Stimulated activated CD4-positive, alpha-beta T cell treated with anti-CD3 and anti-CD28 coated beads, TNF-alpha, amount 100 ng/mL, for 1 hour (primary cell): ENCODE data around the gene FHIP1B.

Experiments used
- DNase-seq, 3 donors: peaks; one replicate each; pipeline ENCODE4 v3.0.0-alpha.2; 2020; ENCODE audit warnings: low read depth in 3 of 3, low spot score in 1 of 3

Gene FHIP1B

DNA sequence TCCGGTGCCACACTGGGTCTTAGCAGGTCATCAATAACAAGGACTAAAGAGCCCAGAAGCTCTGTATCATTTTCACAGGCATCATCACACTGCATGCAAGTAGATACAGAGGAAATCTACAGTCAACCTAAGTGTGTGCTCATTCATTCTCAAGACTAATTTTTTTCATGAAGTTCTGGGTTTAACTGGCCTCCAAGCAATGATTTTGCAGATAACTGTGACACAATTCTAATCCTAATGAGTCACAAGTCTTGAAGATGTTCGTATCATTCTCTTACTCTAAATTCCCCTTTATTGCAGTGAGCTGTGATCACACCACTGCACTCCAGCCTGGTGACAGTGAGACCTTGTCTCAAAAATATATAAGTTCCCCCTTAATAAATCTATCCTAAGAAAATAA lies 33.0 kb downstream of the FHIP1B start:
- DNase-seq, result no peak

DNA sequence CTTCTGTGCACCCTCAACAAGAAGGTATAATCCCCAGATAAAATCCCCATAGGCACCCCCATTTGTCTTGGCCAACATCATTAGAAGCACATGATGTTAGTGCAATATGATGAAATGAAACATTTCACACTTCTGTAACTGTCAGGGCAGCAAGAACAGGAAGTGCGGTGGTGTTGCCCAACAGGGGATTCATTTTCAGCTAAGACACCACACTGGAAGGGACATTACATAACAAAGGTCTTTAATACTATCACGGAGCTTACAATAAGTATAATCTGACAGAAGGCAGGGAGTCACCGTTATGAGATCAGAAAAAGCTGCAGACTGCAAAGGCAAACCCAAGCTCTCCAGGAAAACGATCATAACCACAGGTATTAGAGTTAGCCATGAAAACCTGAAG lies 33.5 kb downstream of the FHIP1B start:
- DNase-seq, result no peak

DNA sequence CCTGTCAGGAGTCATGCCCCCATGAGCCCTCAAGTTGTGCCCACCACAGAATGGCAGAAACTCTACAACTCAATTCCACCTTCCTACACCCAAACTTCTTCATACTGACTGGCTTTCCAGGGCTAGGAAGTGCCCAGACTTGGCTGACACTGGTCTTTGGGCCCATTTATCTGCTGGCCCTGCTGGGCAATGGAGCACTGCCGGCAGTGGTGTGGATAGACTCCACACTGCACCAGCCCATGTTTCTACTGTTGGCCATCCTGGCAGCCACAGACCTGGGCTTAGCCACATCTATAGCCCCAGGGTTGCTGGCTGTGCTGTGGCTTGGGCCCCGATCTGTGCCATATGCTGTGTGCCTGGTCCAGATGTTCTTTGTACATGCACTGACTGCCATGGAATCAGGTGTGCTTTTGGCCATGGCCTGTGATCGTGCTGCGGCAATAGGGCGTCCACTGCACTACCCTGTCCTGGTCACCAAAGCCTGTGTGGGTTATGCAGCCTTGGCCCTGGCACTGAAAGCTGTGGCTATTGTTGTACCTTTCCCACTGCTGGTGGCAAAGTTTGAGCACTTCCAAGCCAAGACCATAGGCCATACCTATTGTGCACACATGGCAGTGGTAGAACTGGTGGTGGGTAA lies 35.1 kb downstream of the FHIP1B start, which contains the start of gene OR52W1:
OR52W1 (plus strand) TSS at position 51 of the 637 bp plus-strand sequence; CDS start at position 51, 0 bp downstream.
- no peak for DNase-seq

DNA sequence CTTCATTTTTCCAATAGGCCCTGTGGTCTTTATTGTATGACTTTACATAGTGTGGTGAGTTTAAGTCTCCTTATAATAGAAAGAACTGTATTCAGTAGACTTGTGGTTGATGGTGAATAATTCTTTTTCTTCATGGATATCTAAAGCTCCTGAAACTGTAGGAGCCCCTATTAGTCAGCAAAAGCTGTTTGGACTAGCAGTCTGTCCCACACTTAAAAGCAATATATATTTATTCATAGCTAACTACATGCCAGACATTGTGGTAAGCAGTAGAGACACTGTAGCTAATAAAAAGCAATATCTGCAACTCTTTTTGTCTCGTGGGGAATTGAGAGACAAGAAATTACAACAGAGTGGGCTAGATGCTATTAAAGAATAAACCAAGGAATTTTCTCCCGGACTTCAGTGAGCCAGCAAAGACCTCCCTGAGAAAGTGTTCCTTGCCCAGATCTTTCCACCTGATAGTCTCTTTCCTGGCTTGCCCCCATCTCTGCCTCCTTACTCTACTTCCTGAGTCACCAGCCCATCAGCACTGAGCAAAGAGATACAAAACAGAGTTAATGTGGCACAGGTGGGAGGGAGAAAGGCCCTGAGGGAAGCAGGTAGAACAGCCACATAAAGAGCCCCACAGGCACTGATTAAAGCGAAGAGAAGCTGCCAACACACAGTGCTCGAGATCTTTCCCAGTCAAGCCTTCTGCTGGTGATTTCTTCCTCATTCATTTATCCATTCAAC lies 36.8 kb downstream of the FHIP1B start:
- DNase-seq, result no peak

DNA sequence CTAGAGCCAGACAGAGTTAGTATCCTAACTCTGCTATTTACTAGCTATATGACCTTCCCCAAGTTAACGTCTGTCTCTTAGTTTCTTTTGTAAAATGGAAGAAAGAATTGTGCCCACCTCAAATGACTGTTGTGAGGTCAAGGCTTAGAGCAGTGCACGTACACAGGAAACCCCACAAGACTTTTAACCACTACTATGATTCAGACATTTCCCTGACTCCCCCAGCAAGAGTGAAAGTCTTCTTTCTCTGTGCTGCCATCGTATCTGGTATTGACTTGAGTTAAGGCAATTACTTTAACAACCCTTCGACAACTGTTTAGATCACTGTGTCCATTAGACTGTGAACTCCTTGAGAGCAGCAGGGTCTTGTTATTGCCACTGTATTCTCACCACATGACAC lies 38.0 kb downstream of the FHIP1B start:
- DNase-seq, result no peak

DNA sequence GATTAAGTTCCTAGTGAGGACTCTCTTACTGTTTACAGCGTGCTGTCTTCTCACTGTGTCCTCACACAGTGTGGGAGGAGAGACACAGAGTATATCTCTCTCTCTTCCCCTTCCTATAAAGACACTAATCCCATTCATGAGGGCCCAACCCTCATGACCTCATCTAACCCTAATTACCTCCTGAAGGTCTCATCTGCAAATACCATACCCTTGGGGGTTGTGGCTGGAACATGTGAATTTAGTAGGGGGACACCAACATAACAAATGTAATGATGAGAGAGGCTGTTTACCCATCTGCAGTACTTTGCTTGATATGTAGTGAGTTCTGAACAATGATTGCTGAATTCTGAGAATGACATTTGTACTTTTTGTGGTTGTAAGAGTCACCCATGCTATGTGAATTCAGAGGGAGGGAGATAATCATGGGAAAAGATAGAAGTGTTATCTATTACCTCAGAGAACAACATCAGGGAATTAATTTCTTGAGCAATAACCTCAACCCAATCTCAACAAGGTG lies 40.3 kb downstream of the FHIP1B start:
- no peak for DNase-seq

DNA sequence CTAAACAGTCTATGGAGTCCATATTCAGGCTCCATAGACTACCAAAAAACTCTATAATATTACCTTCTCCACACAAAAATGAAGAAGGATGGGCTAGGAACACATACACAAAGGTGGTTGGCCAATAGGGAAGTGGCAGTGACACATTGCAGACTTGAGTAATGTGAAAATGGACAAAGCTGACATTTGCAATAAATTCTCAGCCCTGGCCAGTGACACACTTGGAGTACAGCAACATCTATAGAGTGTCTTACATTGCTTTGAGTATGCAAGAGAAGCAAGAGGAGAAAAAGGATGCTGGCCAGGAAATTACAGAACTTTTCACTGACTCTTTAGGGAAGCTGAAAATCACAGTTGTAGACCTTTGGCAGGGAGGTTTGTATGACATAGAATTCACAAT lies 42.7 kb downstream of the FHIP1B start:
- DNase-seq, result no peak

DNA sequence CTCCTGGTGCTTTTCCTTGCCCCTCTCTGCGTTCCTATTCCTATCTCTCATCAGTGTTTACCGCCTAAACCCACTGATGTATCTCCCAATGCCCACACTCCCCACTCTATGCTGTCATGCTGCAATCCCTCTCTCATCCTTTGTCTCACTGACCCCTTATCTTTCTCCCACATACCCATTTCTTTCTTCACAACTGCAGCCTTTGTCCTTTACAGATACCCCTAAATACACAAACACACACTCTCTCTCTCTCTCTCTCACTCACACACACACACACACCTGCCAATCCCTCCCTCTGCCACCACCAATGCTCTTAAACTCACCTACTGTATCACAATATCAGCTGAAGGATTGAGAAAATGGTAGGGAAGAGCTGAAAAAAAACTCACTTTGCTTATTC lies 59.0 kb downstream of the FHIP1B start:
- DNase-seq, result no peak

DNA sequence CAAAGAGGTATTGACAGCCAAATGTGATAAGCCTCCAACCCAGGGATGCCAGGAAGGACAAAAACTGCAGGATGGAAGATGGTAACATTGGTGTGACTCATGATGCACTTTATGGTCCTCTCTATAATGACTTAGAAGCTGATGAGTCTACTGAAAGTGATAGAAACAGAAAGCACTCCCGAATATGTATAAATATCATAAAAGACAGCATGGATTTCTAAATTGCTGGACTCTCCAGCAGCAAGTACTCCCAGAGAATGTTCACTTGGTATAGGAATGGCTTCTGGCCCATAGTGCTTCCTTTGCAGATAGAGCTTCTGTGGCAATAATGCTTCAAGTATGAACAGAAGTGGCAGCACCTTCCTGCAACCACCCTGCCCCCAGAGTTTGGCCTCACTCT lies 64.2 kb downstream of the FHIP1B start, which contains the start of gene OR52B2:
OR52B2 (minus strand) TSS at position 101 of the 400 bp plus-strand sequence; CDS start at position 101, 0 bp downstream.
- DNase-seq, result no peak
